Inflammatory macrophage treated with lipopolysaccharide for 1 hour (primary cell): ENCODE data around the gene STIM2.

Experiments used
- DNase-seq, 2 donors: peaks; one replicate each; pipeline ENCODE4 v3.0.0-alpha.2; 2020 to 2022

The STIM2 gene

DNA sequence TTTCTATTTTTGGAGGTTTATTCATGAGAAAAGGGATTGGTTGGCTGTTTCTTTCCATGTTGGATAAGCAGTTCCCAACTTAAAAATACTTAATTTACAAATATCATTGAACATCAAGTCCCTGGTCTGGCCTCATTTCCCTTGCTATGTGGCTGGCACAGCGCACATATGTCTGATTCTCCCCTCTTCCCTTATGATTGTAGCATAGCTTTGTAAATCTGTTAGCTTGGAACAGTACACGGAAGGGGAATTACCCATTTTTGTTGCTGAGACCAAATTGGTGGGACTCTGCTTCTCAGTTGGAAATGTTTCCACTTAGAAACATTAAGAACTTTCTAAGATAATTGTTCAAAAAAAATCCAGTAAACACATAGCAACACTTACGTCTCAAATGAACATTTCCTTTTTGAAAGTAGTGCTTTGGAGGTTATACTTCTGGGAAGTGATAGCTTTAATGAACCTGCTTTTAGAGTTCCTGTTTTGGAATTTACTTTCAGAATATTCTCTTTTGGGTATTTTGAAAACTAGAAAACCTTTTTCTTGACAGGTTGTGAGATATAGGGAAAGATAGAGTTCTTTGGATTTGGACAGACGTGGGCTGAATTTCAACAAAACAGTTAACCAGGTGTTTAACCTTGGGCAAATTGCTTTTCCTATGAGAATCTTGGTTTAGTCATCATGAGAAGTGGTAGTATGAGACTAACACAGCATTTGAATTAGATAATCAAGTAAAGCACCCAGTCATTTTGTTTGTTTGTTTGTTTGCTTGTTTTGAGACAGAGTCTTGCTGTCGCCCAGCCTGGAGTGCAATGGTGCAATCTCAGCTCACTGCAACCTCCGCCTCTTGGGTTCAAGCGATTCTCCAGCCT lies 47.3 kb downstream of the STIM2 start:
- no peak for DNase-seq

DNA sequence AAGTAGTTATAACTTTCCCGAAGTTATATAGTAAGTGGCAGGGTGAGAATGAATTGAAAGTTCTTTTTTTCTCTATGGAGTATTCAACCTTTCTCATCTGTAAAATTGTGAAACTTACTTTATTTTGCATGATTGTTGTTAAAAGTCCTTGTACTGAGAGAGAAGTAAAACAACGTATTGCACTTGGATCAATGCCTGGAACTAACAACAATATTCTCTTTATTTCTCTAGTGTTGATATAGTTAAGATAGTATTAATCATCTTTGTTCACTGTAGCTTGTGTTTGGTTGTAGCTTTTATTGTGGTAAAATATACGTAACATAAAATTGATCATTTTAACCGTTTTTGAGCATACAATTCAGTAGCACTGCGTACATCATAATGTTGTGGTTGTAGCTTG lies 48.7 kb downstream of the STIM2 start:
- no peak for DNase-seq

DNA sequence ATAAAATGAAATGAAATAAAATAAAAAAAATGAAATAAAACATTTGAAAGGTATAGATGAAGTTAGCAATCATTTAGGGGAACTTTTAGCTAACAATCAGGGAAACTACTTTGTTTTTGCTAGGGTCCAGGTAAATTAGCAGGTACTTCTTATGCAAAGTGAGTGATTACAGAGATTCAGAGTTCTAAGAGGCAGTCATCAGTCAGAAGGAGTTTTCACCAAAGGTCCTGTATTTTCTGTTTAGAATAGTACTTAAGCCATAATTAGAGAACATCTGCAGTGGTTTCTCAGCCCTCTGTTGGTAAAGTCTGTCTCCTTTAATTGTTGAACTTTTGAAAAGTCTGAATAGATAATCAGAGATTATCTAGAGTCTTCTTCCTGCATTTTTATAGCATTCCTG lies 50.6 kb downstream of the STIM2 start:
- no peak for DNase-seq

DNA sequence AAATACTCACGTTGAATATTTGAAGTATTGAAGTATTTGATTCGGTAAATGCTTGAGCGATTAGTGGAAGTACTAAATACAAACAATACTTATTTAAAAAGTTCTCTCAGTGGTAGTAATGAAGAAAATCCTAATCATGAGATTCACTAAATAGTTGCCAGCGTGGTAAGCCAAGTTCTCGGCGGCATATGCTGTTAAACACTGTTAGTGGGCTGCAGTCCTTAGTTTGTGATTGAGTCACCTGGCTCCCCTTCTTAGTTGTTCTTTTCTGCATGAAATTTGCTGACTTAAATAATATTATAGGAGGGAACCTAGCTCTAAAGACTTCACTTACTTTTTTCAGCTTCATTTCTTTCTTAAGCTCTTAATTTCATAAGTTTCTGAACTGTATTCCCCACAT lies 51.4 kb downstream of the STIM2 start:
- DNase-seq: no peak

DNA sequence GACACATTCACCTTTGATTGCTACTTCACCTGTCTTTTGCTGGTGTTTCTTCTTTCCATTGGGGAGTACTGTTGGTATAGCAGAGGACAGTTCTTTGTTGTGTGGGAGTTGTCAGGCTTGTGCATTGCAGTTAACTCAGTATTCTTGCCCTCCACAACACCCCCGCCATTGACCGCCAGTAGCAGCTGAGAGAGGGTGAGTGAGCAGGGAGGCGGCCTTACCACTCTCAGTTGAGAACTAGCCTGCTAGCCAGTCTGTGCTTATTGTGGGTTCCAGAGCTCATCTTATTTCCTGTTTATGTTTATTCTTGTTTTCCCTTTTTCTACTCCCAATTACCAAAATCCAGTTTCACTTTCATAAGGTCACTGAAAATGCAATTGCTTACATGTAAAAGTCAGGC lies 52.2 kb downstream of the STIM2 start:
- DNase-seq: no peak

DNA sequence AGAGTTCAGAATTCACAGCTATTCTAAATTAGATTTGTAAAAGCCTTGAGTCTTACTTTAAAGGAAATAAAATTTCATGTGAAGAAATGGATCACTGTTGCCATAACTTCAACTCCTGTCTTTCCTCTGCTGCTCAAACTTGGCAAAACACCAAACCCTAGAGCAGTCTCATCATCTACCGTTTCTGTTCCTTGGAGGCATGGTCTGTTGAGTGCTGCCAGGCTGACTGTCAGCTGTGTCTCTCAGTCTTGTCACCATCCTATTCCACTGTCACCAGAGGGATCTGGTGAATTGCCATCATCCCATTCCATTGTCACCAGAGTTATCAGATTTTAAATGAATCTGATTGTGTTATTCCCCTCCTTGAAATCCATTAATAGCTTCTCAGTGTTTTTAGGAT lies 55.6 kb downstream of the STIM2 start:
- no peak for DNase-seq

DNA sequence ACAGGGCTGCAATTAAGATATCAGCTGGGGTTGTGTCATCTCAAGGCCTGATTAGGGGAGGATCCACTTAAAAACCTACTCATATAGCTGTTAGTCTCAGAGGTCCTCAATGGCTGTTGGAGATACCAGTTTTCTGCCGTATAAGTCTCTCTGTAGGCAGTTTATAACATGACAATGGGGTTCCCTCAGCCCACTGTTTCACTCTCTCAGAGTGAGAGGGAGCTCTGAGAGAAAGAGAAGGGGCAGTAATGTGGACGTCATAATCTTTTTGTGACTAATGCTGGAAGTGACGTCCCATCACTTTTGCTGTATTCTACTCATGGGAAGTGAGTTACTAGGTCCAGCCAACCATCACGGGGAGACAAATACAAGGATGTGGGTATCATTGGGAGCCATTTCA lies 70.3 kb downstream of the STIM2 start:
- no peak for DNase-seq

DNA sequence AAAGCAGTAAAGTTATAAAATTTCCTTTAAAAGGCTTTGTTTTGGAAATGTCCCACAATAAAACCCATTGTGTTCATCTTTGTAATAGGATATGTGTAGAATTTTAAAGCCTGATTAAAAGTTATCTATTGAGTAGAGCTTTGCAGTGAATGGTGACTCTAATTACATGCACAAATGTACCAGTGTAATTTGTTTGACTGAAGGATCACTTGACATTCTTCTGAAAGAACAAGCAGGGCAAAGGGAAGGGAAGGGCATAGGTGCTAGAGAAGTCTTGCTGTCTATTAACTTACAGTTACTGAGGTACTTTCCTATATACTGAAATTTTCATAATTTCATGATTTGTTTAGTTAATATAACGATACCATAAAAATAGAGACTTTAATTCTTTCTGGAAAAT lies 70.8 kb downstream of the STIM2 start:
- DNase-seq: no peak

DNA sequence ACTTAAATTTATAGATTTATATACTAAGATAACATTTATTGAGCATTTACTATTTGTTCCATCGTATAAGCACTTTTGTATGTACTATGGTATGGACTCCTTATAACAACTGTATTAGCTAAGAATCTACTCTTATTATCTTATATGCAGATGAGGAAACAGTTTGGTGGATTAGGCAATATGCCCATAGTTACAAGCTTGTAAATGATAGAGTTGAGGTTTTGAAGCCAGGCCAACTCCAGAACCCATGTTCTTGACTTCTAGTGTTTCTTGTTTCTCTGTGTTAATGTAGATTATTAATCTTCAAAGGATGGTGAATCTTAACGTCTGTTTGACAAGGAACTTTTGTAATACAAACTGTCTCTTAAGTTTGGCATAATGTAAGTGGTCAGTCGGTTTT lies 71.3 kb downstream of the STIM2 start:
- DNase-seq: no peak

DNA sequence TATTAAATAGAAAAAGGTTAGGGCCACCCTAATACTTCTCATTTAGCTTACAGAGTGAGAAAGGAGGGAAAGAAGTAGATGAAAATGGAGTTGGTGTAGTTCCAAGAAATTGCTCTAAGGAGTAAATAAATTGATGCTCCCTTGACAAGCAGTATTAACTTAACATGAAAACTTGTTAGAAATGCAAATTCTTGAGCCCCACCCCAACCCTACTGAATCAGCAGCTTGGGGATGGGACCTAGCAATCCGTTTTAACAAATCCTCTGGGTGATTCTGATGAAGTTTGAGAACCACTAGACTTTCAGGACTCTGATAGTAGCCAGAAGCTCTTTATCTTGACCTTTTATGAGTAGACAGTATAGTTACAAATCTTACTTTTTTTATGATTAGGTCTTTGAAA lies 74.8 kb downstream of the STIM2 start:
- DNase-seq: no peak

DNA sequence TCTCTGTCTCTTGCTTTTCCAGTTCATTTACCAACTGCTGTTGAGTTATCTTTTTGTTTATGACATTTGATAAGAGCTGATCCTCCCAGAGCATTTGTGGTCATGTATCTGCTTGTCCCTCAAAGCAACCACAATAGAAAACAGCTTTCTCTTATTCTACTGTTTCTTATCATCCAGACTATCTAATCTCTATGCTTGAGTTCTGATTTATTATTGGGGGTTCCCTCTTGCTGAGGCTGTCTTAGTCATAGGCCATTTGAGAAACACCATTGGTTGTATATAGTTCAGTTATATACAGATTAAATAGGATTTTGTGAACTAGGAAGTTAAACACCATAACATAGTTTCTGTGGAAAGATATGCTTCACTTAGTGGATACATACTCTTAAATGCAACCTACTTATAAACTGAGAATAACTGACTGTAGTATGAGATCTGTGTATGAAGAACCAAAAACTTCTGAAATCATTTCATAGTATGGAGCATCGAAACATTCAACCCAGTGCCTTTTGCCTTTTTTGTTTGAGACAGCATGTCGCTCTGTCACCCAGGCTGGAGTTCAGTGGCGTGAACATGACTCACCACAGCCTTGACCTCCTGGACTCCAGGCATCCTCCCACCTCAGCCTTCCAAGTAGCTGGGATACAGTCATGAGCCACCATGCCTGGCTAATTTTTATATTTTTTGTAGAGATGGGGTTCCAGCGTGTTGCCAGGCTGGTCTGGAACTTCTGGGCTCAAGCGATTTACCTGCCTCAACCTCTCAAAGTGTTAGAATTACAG lies 75.8 kb downstream of the STIM2 start:
- DNase-seq: peak in 1 of 2 donors; percentile 52

DNA sequence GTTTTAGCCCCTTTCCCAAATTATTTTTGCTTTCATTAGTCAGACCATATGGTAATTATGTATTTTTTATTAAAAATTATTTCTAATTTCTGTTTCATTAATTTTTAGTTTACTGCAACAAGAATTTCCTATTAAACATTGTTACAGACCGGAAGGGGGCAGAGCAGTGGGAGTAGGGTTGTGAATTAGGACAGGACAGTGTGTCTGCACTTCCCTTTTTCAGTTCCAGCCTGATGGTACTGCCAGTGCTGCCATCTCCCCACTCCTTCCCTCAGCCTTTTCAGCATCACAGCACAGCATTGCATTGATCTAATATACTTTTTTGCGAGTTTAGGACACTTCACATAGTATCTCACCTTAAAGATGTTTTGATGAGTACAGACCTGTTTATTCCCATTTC lies 76.5 kb downstream of the STIM2 start:
- peak; percentile 55 to 58 for DNase-seq

DNA sequence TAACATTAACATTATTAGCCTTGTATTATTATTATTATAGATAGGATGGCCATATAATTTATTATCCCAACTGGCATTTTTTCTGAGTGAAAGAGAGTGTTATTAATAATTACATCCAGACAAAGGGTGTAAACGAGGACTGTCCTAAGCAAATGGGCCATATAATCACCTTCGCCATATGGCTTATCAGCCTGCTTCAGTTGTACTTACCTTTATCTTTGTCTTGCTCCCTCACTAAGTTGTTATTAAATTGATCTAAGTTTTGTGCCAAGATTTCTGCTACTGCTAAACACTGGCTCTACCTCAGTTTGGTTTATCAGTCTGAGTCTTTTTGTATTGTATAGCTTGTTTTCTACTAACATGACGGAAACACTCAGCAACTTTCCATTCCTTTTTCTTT lies 76.9 kb downstream of the STIM2 start:
- DNase-seq: no peak

DNA sequence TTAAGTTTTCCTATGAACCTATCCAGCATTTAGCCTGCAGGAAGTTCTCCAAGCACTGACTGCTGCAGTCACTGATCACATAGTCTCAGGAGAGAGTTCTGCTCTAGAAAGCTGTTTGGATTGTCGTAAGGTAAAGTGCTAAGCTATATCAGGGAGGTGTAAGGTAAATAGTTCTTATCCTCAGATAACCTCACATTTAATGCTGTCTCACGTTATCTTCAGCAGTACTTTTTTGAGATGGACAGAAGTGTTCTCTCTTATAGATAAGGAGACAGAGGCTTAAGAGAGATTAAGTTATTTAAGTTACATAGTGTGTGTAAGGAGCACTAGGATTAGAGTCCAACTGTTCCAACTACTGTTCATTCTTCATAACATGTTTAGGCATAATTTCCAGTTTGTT lies 77.9 kb downstream of the STIM2 start:
- no peak for DNase-seq

DNA sequence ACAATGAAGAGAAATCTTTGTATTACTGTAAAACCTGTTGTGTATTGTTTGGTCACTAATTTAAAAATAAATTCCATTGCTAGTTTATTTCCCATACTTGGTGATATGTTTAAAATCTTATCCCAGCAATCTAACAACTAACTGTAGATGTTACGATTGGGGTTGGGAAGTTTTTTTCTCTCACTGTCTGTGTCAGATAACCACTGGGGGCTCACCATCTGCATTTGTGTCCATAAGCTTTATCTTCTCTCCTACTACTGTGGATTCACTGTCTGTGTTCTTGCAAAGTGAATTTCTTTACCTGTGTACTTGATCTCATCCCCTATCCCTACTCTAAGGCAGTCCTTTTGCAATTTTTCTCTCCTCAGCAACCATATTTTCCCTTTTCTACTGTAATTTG lies 81.3 kb downstream of the STIM2 start:
- DNase-seq: no peak

DNA sequence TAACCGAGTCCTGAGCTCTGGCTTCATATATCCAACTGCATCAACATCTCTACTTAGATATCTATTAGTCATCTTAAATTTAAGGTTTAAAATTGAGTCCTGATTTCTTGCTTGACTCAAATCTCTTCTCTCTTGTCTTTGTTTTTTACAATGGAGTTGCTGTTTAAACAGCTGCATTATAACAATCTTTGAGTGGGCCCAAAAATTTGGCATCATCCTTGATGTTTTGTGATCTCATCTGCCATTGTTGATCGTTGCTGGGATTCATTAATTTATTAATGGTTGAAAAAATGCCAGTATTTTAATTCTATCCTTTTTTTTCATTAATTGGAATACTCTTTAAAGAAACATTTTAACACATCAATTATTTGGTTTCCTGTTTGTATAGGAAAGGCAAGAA lies 82.2 kb downstream of the STIM2 start:
- DNase-seq: no peak

DNA sequence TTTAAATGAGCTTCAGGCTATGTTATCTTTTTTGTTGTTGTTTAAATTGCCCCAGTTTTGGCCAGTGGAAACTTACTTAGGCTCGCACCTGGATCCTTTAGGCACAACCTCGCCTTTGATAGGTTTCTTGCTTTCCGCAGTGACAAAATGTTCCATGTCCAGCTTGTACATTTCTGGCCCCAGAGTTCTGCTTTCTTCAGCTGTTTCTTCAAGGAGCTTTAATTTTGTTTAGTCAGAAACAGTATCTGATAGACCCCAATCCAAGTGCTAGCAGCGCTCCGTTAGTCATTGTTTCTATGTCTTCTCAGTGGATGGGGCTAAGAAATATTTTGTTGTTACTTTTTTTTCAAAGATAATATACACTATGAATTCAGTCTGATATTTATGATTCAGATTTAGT lies 82.8 kb downstream of the STIM2 start:
- no peak for DNase-seq

DNA sequence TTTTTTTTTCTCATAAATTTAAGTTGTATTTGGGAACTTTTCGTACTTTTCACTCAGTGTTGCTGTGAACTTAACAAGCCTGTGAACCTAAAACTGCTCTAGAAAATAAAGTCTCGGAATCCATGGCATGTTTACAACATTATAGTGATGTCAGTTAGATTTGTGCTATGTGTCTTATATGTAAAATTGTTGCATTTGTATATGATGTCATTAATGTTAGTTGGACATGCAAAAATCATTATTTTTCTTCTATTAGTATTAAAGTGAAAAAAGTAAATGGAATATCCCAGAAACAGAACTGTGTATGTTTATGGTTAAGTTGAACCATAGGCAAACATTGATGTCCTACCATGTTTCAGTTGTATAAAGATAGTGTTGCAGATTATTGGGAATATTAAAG lies 85.2 kb downstream of the STIM2 start:
- DNase-seq: no peak

DNA sequence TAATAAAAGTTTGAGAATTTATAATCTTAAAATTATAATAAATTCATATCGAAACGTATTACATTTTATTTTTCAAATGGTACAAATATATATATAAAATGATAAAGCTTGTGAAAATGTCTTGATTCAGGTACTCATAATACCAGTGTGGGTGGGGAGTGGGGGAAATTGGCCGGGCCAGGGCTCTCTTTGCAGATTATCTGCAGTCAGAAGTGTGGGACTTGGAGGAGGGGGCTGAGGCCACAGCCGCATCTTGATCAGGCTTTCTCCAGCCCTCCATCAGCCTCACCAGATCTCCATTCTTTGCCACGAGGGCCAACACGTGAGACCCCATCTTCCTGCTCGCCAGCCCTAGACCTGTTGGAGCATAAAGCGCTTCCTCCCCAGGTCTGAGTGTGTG lies 86.7 kb downstream of the STIM2 start:
- no peak for DNase-seq

DNA sequence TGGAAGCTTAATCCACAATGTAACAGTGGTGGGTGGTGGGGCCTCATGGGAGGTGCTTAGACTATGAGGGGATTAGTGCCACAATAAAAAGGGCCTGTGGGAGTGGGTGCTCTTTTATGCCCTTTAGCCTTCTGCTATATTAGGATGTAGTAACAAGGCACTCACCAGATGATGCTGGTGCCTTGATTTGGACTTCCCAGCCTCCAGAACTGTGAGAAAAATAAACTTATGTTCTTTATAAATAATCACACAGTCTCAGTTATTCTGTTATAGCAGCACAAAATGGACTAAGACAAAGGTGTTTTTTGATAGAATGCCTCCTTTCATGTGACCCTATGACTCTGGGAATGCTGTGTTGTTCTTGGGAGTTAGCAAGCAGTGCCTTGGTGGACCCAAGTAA lies 89.8 kb downstream of the STIM2 start:
- DNase-seq: no peak

DNA sequence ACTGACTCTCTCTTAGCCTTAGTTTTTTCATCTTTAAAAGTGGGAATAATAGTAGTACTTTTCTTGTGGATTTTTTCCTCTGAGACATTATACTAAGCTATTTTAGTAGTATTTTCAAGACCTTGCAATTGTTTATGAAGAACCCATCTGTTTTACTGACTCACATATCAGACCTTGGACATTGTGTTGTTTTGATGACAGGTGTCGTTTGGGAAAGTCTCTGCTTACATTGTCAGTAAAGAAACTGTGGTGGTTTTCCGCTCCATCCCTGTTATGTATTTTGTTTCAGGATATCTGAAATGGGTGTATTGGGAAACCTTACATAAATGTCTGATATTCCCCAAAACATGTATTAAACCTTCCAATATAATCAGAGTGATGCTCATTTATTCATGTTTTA lies 92.2 kb downstream of the STIM2 start:
- DNase-seq: no peak

DNA sequence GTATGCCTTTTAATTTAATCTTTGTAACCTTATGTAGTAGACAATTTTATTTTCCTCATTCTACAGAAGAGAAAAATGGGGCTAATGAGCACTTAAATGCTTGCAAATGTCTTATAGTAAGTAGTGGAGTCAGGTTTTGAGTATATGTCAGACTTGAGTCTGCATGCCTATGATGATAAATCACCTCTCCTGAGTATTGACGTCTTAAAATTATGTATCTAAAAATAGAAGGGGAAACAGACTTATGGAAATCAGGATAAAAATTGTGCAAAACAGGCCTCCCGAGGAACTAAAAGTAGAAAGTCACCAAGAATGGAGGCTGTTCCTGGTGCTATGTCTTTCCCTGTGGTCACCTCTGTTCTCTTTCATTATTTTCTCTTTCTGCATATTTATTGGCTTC lies 92.7 kb downstream of the STIM2 start:
- peak in 1 of 2 donors; percentile 2 for DNase-seq

DNA sequence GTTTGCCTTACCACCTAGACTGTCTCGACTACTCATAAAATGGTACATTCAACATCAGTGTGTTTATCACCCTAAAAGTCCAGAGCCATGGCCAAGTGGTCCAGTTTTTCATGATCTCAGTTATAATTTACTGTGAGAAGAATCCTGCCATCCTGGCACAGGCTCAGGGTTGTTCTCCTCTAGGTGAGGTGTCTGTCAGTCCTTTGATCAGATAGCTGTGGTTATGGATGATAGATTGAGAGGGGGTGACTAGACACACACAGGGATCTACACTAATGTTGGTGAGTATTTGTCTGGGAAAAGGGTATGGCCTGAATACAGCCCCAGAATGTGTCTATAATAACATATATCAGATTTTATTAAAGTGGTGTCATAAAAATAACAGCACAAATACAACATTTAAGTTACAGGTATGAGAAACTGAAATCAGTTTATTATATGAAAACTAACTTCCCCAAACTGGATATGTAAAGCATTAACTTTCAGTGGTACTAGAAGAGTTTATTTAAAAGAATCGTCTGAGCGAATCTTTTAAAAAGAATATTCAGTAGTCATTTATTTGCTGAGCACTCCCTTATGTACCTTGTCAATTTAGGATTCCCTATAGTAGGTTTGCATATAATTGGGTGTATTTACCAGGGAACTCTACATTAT lies 93.3 kb downstream of the STIM2 start:
- DNase-seq: no peak

DNA sequence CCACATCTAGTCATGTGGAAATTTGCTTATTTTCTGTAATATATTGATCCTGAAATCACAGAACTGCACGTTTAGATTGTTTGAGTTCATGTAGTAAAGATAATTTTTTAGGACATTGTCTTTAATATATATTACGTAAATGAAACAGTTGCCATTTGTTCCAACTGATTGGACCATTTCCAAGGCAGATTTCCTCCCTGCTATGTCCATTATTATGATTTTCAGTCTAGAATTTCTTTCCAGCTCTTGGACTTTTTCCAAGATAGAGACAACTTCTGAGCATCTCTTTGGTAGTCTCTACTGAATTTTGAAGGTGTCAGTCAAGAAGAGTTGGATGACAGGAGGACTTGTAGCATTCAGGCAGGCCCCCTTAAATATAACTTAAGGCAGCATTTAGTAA lies 94.6 kb downstream of the STIM2 start:
- no peak for DNase-seq
